Lower lobe of right lung (tissue), 2 donors: Measurements from ENCODE around the gene GGT1. TPM values are rescaled to one million over a fixed set of nuclear protein-coding genes. Genes with fewer than 3 reads are reported as not detected.

Source experiments
- ATAC-seq, 2 donors: fragments of 200-7000 bp; cut with Tn5 transposase; one replicate each; pipeline ENCODE4 v1.9.1; 2020 to 2022; ENCODE audit warnings: mild to moderate bottlenecking in 2 of 2, moderate library complexity in 2 of 2
- DNase-seq: peaks from one replicate; pipeline ENCODE4 v3.0.0-alpha.2; 2020
- H3K27ac ChIP-seq: fragments of 200-600 bp; one replicate; pipeline ENCODE4 v1.8.0; 2022
- H3K27me3 ChIP-seq: fragments of 200-600 bp; one replicate; pipeline ENCODE4 v1.8.0; 2022; ENCODE audit warnings: low read depth
- H3K36me3 ChIP-seq: fragments of 200-600 bp; one replicate; pipeline ENCODE4 v1.8.0; 2022; ENCODE audit warnings: mild to moderate bottlenecking
- H3K4me1 ChIP-seq: fragments of 200-600 bp; one replicate; pipeline ENCODE4 v1.8.0; 2022
- H3K4me3 ChIP-seq: fragments of 200-600 bp; one replicate; pipeline ENCODE4 v1.8.0; 2022; ENCODE audit warnings: mild to moderate bottlenecking
- H3K9me3 ChIP-seq: fragments of 200-600 bp; one replicate; pipeline ENCODE4 v1.8.0; 2022
- intact Hi-C: fragments of 100-400 bp; cut with DNase I; formaldehyde crosslinking; loops from one replicate; pipeline ENCODE4 v1.11.0; 2022
- total RNA-seq: library from RNA; stranded (reverse); fragmentation: NEBNext Ultra II Directional; extraction: Animal tissue kit (Norgen Biotek cat#: 25700); gene quantifications from one replicate; pipeline ENCODE4 v1.2.1, GENCODE V29; 2021
- TF ChIP-seq, protein P1 (sequence below): fragments of 200-600 bp; IDR thresholded peaks from one replicate; pipeline ENCODE4 v1.8.0; 2022; ENCODE audit warnings: antibody characterized with exemption, mild to moderate bottlenecking
- donor health status: DM: no; HTN: yes; CAD: no; lungs with severe emphysema.

Gene GGT1
- total RNA-seq, 1 donor from 2014 or later, result 65.1 TPM

DNA sequence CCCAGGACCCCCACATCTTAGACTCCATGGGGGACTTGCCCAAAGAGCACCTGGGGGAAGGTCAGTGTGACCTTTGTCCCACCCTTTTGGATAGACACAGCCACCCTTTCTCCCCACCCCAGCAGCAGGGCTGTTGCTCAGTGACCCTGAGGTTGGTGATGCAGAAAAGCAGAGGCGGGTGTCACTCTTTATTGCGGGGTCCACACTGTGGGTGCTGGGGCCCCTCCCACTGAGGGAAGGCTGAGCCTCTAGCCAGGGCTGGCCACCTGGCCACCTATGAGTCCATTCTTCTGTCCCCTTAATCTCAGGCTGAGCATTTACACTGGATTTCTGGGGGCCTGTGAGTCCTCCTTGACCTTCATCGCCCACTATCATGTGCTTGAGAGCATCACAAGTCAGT is 17.5 kb upstream of the GGT1 start:
- no peak overlapping the region for H3K27ac ChIP-seq
- H3K36me3 ChIP-seq, result peaks cover 31% of the 10 kb centered on the region
- H3K4me3 ChIP-seq, result no peak overlapping the region
- ATAC-seq, result no peak
- TF ChIP-seq, protein P1, sequence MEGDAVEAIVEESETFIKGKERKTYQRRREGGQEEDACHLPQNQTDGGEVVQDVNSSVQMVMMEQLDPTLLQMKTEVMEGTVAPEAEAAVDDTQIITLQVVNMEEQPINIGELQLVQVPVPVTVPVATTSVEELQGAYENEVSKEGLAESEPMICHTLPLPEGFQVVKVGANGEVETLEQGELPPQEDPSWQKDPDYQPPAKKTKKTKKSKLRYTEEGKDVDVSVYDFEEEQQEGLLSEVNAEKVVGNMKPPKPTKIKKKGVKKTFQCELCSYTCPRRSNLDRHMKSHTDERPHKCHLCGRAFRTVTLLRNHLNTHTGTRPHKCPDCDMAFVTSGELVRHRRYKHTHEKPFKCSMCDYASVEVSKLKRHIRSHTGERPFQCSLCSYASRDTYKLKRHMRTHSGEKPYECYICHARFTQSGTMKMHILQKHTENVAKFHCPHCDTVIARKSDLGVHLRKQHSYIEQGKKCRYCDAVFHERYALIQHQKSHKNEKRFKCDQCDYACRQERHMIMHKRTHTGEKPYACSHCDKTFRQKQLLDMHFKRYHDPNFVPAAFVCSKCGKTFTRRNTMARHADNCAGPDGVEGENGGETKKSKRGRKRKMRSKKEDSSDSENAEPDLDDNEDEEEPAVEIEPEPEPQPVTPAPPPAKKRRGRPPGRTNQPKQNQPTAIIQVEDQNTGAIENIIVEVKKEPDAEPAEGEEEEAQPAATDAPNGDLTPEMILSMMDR, result no peak
- H3K27me3 ChIP-seq, result no peaks in the 10 kb centered on the region
- no peaks in the 10 kb centered on the region for H3K9me3 ChIP-seq
- DNase-seq, result no peak
- intact Hi-C loops, result no loop called here
- H3K4me1 ChIP-seq, result peaks cover 15% of the 10 kb centered on the region

DNA sequence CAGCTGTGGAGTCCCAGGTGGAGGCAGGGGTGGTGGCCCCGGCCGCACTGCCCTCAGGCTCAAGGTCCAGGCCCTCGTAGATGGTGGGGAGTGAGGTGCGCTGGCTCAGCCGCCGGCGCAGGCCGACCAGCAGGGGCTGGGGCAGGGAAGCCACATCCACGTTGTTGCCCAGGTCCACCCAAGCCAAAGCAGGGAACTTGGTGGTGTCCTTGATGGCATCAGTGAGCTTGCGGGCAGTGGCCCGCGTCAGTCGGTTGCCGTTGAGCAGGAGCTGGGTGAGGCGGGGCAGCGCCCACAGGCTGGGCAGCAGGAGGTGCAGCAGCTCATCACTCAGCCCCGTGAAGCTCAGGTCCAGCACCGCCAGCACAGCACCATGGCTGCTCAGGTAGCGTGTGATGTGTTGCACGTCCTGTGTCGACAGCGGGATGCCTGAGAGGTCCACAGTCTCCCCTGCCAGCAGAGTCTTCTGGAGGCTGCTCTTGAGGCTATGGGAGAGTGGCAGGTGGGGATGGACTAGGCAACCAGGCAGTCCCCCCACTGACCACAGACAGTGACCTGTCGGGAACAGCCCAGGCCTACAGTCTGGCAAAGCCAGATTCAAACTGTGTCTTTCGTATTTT is 17.0 kb upstream of the GGT1 start:
- H3K27ac ChIP-seq, result no peak overlapping the region
- peaks cover 15% of the 10 kb centered on the region for H3K4me1 ChIP-seq
- TF ChIP-seq, protein P1, result no peak
- no peaks in the 10 kb centered on the region for H3K9me3 ChIP-seq
- H3K27me3 ChIP-seq, result no peaks in the 10 kb centered on the region
- intact Hi-C loops, result no loop called here
- H3K4me3 ChIP-seq, result no peak overlapping the region
- ATAC-seq, result no peak
- DNase-seq, result no peak
- H3K36me3 ChIP-seq, result peaks cover 31% of the 10 kb centered on the region

DNA sequence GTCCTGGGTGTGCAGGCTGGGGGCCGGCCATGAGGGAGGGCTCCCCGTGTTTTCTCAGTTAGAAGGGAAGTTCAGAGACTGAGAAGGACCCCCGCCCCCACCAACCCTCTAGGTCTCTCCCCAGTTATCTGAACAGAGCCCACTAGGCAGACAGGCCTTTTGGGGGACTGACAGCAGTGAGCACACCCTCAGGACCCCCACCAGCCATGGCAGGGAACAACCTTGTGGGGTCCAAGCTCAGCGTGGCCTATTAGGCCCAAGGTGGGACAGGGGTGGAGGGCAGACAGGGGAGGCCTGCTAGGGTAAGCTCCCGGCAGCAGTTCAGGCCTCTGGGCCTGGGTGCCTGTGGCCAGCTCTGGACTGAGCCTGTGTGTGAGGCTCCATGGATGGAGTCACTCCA is 15.7 kb upstream of the GGT1 start:
- Histone ChIP-seq H3K27ac (no peak overlapping the region), H3K4me1 (peaks cover 20% of the 10 kb centered on the region), H3K4me3 (no peak overlapping the region), H3K27me3 (no peaks in the 10 kb centered on the region), H3K9me3 (no peaks in the 10 kb centered on the region), H3K36me3 (peaks cover 31% of the 10 kb centered on the region)
- no peak for ATAC-seq
- DNase-seq, result no peak
- intact Hi-C loops, result no loop called here
- TF ChIP-seq, protein P1, result no peak

DNA sequence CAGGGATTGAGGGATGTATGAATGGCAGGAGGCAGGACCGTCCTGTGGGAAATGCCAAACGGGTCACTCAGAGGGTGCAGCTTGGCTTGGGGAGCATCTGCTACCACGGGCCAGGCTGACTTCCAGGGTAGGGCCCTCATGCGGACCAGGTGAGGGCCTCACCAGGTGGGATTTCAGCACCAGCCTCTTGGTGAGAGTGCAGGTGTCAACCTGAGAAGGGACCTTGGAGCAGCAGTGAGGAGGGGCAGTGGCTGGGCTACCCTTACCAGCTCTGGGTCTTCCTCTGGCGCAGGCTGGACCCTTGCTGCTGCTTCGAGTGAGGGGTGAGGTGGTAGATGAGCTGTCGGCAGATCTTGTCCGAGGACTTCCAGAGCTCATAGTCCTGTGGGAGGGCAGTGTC is 15.0 kb upstream of the GGT1 start:
- DNase-seq, result no peak
- intact Hi-C loops, result no loop called here
- H3K9me3 ChIP-seq, result no peaks in the 10 kb centered on the region
- H3K4me1 ChIP-seq, result peaks cover 22% of the 10 kb centered on the region
- no peak overlapping the region for H3K27ac ChIP-seq
- H3K36me3 ChIP-seq, result peaks cover 31% of the 10 kb centered on the region
- no peak for ATAC-seq
- H3K27me3 ChIP-seq, result no peaks in the 10 kb centered on the region
- H3K4me3 ChIP-seq, result no peak overlapping the region
- TF ChIP-seq, protein P1, result no peak

DNA sequence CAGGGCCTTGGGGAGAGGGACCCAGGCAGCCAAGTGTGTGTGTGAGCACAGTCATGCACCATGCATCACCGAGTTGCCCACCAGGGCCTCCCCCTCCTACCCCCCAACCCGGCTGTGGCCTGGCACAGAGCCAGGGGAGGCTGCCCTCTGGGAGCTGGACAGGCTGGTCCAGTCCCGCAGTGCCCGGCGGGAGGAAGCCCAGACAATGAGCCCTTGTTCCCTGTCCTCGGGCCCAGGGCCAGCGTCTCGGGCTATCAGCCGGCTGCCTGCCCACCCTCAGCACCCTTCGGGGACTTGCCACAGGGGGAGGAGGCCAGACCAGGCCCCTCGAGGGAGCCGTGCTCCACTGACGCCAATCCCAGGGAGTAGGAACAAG is 14.6 kb upstream of the GGT1 start:
- no peak for DNase-seq
- intact Hi-C loops, result no loop called here
- no peak for ATAC-seq
- Histone ChIP-seq H3K36me3 (peaks cover 31% of the 10 kb centered on the region), H3K27ac (no peak overlapping the region), H3K9me3 (no peaks in the 10 kb centered on the region), H3K4me3 (no peak overlapping the region), H3K27me3 (no peaks in the 10 kb centered on the region), H3K4me1 (peaks cover 20% of the 10 kb centered on the region)
- TF ChIP-seq, protein P1, result no peak
